ENCODE data around the gene TSTD2.
"Not testable (repeated sequence)": the region's sequence is repeated elsewhere in the genome, so short reads cannot be mapped to it uniquely, and the experiment has no call there.

TSTD2 gene

DNA sequence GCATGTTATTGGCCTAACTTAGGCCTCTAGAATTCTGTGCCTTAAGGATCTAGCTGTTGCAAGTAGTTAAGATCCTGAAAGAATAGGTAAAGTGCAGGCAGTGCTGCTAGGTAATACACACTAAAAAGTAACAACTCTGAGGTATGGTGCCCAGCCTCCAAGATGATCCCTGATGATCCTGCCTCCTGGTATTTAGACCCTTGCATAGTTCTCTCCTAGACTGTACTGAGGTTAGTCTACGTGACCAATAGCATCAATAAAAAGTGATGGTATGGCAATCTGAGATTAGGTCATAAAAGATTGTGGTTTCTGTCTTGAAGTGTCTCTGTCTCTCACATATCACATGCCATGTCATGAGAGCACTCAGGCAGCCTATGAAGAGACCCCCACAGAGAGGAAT, 9.2 kb downstream of the TSTD2 start:
- Histone ChIP-seq H3F3A (ENCODE audit: insufficient read depth, low read length) (no peaks in the 10 kb centered on the region), H3K9ac (ENCODE audit: low read length) (no peak overlapping the region), H3K36me3 (ENCODE audit: insufficient read depth, low read length) (peaks cover 76% of the 10 kb centered on the region), H4K20me1 (ENCODE audit: insufficient read depth, low read length) (no peaks in the 10 kb centered on the region), H3K9me3 (ENCODE audit: low read length) (no peaks in the 10 kb centered on the region), H2AFZ (ENCODE audit: low read length) (no peak overlapping the region), H3K27ac (ENCODE audit: low read depth, low read length, poor library complexity, severe bottlenecking) (no peak overlapping the region), H3K79me2 (ENCODE audit: insufficient read depth, low read length) (peaks cover 7% of the 10 kb centered on the region; the same call in 1 of the 2 replicates), H3K27me3 (ENCODE audit: insufficient read depth, low read length) (no peaks in the 10 kb centered on the region), H3K4me2 (ENCODE audit: low read length) (no peak overlapping the region), H3K4me3 (ENCODE audit: low read depth, low read length, poor library complexity, severe bottlenecking) (no peak overlapping the region), H3K9me2 (ENCODE audit: low read depth, low read length) (no peaks in the 10 kb centered on the region), H3K4me1 (ENCODE audit: insufficient read depth, low read length, severe bottlenecking) (no peaks in the 10 kb centered on the region)
- TF ChIP-seq CTCF (IDR thresholded peaks at IDR 0.05; ENCODE audit: low read length), result no peak
- TF ChIP-seq EZH2 (IDR thresholded peaks at IDR 0.05; ENCODE audit: borderline replicate concordance, low read length), result no peak

GRCh38 chr9:97622483-97622882, 10.7 kb downstream of the TSTD2 start:
- H3K9me3 ChIP-seq (ENCODE audit: low read length); H3K79me2 ChIP-seq (ENCODE audit: insufficient read depth, low read length); H3K9ac ChIP-seq (ENCODE audit: low read length); H3F3A ChIP-seq (ENCODE audit: insufficient read depth, low read length); H3K4me3 ChIP-seq (ENCODE audit: low read depth, low read length, poor library complexity, severe bottlenecking); H3K4me2 ChIP-seq (ENCODE audit: low read length); H4K20me1 ChIP-seq (ENCODE audit: insufficient read depth, low read length); H3K4me1 ChIP-seq (ENCODE audit: insufficient read depth, low read length, severe bottlenecking); H3K27me3 ChIP-seq (ENCODE audit: insufficient read depth, low read length); H3K27ac ChIP-seq (ENCODE audit: low read depth, low read length, poor library complexity, severe bottlenecking); H2AFZ ChIP-seq (ENCODE audit: low read length); H3K9me2 ChIP-seq (ENCODE audit: low read depth, low read length): not testable (repeated sequence)
- H3K36me3 ChIP-seq (ENCODE audit: insufficient read depth, low read length), result peaks cover 81% of the 10 kb centered on the region

GRCh38 chr9:97620063-97620462, 13.1 kb downstream of the TSTD2 start:
- not testable (repeated sequence) for H3K4me1 ChIP-seq (ENCODE audit: insufficient read depth, low read length, severe bottlenecking); H3K9me3 ChIP-seq (ENCODE audit: low read length); H2AFZ ChIP-seq (ENCODE audit: low read length); H3K9ac ChIP-seq (ENCODE audit: low read length); H3K27me3 ChIP-seq (ENCODE audit: insufficient read depth, low read length); H3F3A ChIP-seq (ENCODE audit: insufficient read depth, low read length); H3K9me2 ChIP-seq (ENCODE audit: low read depth, low read length); H3K4me3 ChIP-seq (ENCODE audit: low read depth, low read length, poor library complexity, severe bottlenecking); H3K27ac ChIP-seq (ENCODE audit: low read depth, low read length, poor library complexity, severe bottlenecking); H3K4me2 ChIP-seq (ENCODE audit: low read length); H4K20me1 ChIP-seq (ENCODE audit: insufficient read depth, low read length); H3K79me2 ChIP-seq (ENCODE audit: insufficient read depth, low read length)
- H3K36me3 ChIP-seq (ENCODE audit: insufficient read depth, low read length), result peaks cover 61% of the 10 kb centered on the region

GRCh38 chr9:97617939-97618416, 15.2 kb downstream of the TSTD2 start:
- Histone ChIP-seq H3K4me1 (ENCODE audit: insufficient read depth, low read length, severe bottlenecking) (no peaks in the 10 kb centered on the region), H3K79me2 (ENCODE audit: insufficient read depth, low read length) (no peaks in the 10 kb centered on the region), H3K27ac (ENCODE audit: low read depth, low read length, poor library complexity, severe bottlenecking) (no peak overlapping the region), H3K36me3 (ENCODE audit: insufficient read depth, low read length) (peaks cover 49% of the 10 kb centered on the region), H2AFZ (ENCODE audit: low read length) (no peak overlapping the region), H3K27me3 (ENCODE audit: insufficient read depth, low read length) (no peaks in the 10 kb centered on the region), H4K20me1 (ENCODE audit: insufficient read depth, low read length) (no peaks in the 10 kb centered on the region), H3K4me3 (ENCODE audit: low read depth, low read length, poor library complexity, severe bottlenecking) (no peak overlapping the region), H3K9me3 (ENCODE audit: low read length) (no peaks in the 10 kb centered on the region), H3K9ac (ENCODE audit: low read length) (no peak overlapping the region), H3K4me2 (ENCODE audit: low read length) (no peak overlapping the region), H3K9me2 (ENCODE audit: low read depth, low read length) (no peaks in the 10 kb centered on the region), H3F3A (ENCODE audit: insufficient read depth, low read length) (no peaks in the 10 kb centered on the region)
- no peak for TF ChIP-seq CTCF (IDR thresholded peaks at IDR 0.05; ENCODE audit: low read length)
- TF ChIP-seq EZH2 (IDR thresholded peaks at IDR 0.05; ENCODE audit: borderline replicate concordance, low read length), result no peak
